A549 (cell line): Measurements from ENCODE around the gene C14orf119. TPM values are rescaled to one million over a fixed set of nuclear protein-coding genes. Genes with fewer than 3 reads are reported as not detected.

Experiments used
- ATAC-seq, 2 experiments: fragments of 200-7000 bp in 1 of 2; fragments of >200 bp in 1 of 2; cut with Nextera tagmentation in 1 of 2; cut with Tn5 transposase in 1 of 2; 3 replicates each; pipeline versions ENCODE4 v1.8.0 to v1.9.1; 2018 to 2020; ENCODE audit warnings: mild to moderate bottlenecking in 1 of 2, moderate library complexity in 1 of 2
- CTCF ChIA-PET: fragments of 300-600 bp; sonication (Branson Sonifier 250); formaldehyde crosslinking; extraction: SDS; loops from one replicate; lab custom pipeline; 2021; ENCODE audit warnings: antibody characterized with exemption, inconsistent platforms; lab: Yijun Ruan, JAX
- POLR2A ChIA-PET: fragments of 350-600 bp; formaldehyde crosslinking; extraction: SDS; loops from one replicate; lab custom pipeline; 2021; ENCODE audit warnings: antibody characterized with exemption, inconsistent platforms; lab: Yijun Ruan, JAX
- DNase-seq, 2 experiments: peaks; one replicate each; pipeline versions ENCODE4 v3.0.0 to v3.0.0-alpha.2; 2011 to 2016; ENCODE audit warnings: low read depth in 1 of 2, low spot score in 1 of 2
- FAIRE-seq: peaks from 2 replicates; lab custom pipeline; 2011; peaks lifted over from hg19 to GRCh38; lab: Jason Lieb, UNC
- H3K27ac ChIP-seq, 2 experiments: fragments of >200 bp; sonication (Bioruptor Twin); formaldehyde crosslinking; 3 replicates each; pipeline ENCODE4 v1.5.1; 2016 to 2017
- H3K4me1 ChIP-seq: fragments of >200 bp; sonication (Bioruptor Twin); formaldehyde crosslinking; 3 replicates; pipeline ENCODE4 v1.6.1; 2016
- H3K4me2 ChIP-seq: fragments of >200 bp; sonication (Bioruptor Twin); formaldehyde crosslinking; 3 replicates; pipeline ENCODE4 v1.6.1; 2016
- H3K4me3 ChIP-seq: fragments of >200 bp; sonication (Bioruptor Twin); formaldehyde crosslinking; 3 replicates; pipeline ENCODE4 v1.5.1; 2016
- H3K9me3 ChIP-seq: fragments of >200 bp; sonication (Bioruptor Twin); formaldehyde crosslinking; 3 replicates; pipeline ENCODE4 v1.6.1; 2016
- CEBPB ChIP-seq, 2 experiments: fragments of >200 bp in 1 of 2; sonication (Bioruptor Twin) in 1 of 2; formaldehyde crosslinking in 1 of 2; IDR thresholded peaks; 2 replicates each; pipeline ENCODE4 v1.6.1; 2012 to 2016
- CHD4 ChIP-seq: fragments of 200-600 bp; sonication (generic); IDR thresholded peaks from 2 replicates; pipeline ENCODE4 v1.6.1; 2016; ENCODE audit warnings: antibody characterized with exemption, mild to moderate bottlenecking, borderline replicate concordance
- EHF ChIP-seq: fragments of 250-450 bp; sonication (Bioruptor Pico); IDR thresholded peaks from 2 replicates; pipeline ENCODE4 v1.5.0; 2020; ENCODE audit warnings: mild to moderate bottlenecking
- ELK1 ChIP-seq: fragments of 150-350 bp; IDR thresholded peaks from 2 replicates; pipeline ENCODE4 v1.6.1; 2014; ENCODE audit warnings: low read depth, mild to moderate bottlenecking, low read length
- EP300 ChIP-seq, 2 experiments: fragments of >200 bp; sonication (Bioruptor Twin); formaldehyde crosslinking; IDR thresholded peaks; 2 replicates in 1 of 2; 3 replicates in 1 of 2; pipeline ENCODE4 v1.6.1; 2016 to 2017
- FOSL2 ChIP-seq, 2 experiments: fragments of 450-650 bp in 1 of 2; fragments of >200 bp in 1 of 2; sonication (Bioruptor Twin) in 1 of 2; formaldehyde crosslinking; IDR thresholded peaks; 2 replicates each; pipeline versions ENCODE4 v1.5.0 to v1.6.1; 2016 to 2020; ENCODE audit warnings: mild to moderate bottlenecking in 1 of 2, moderate library complexity in 1 of 2
- FOXS1 ChIP-seq: fragments of 250-450 bp; sonication (Bioruptor Pico); IDR thresholded peaks from 2 replicates; pipeline ENCODE4 v1.5.0; 2020; ENCODE audit warnings: mild to moderate bottlenecking, moderate library complexity
- HDAC2 ChIP-seq: fragments of 200-600 bp; sonication (generic); IDR thresholded peaks from 2 replicates; pipeline ENCODE4 v1.6.1; 2016
- HES2 ChIP-seq: fragments of >200 bp; sonication (Bioruptor Twin); formaldehyde crosslinking; IDR thresholded peaks from 2 replicates; pipeline ENCODE4 v1.6.1; 2016
- HEYL ChIP-seq: fragments of 250-450 bp; sonication (Bioruptor Pico); IDR thresholded peaks from 2 replicates; pipeline ENCODE4 v1.8.0; 2021; ENCODE audit warnings: mild to moderate bottlenecking, moderate library complexity
- HOXA7 ChIP-seq: fragments of 250-450 bp; sonication (Bioruptor Pico); IDR thresholded peaks from 2 replicates; pipeline ENCODE4 v1.5.0; 2020; ENCODE audit warnings: mild to moderate bottlenecking, moderate library complexity
- HOXB13 ChIP-seq: fragments of 250-450 bp; sonication (Bioruptor Pico); IDR thresholded peaks from 2 replicates; pipeline ENCODE4 v1.5.0; 2020; ENCODE audit warnings: low read depth, mild to moderate bottlenecking, moderate library complexity
- HOXB5 ChIP-seq: fragments of 250-450 bp; sonication (Bioruptor Pico); IDR thresholded peaks from 2 replicates; pipeline ENCODE4 v1.5.0; 2020; ENCODE audit warnings: mild to moderate bottlenecking, moderate library complexity
- JUN ChIP-seq, 2 experiments: fragments of >200 bp; sonication (Bioruptor Twin); formaldehyde crosslinking; IDR thresholded peaks; 2 replicates in 1 of 2; 3 replicates in 1 of 2; pipeline ENCODE4 v1.6.1; 2016 to 2017
- JUNB ChIP-seq: fragments of >200 bp; sonication (Bioruptor Twin); formaldehyde crosslinking; IDR thresholded peaks from 2 replicates; pipeline ENCODE4 v1.6.1; 2016
- KDM1A ChIP-seq: fragments of 200-600 bp; sonication (generic); IDR thresholded peaks from 2 replicates; pipeline ENCODE4 v1.6.1; 2016; ENCODE audit warnings: low read depth, mild to moderate bottlenecking
- MAZ ChIP-seq: fragments of 150-350 bp; IDR thresholded peaks from 2 replicates; pipeline ENCODE4 v1.6.1; 2014; ENCODE audit warnings: antibody characterized with exemption, low read depth, low read length, borderline replicate concordance
- RCOR1 ChIP-seq: fragments of 150-350 bp; IDR thresholded peaks from 2 replicates; pipeline ENCODE4 v1.6.1; 2014; ENCODE audit warnings: antibody characterized with exemption, low read length, low read depth
- REST ChIP-seq: fragments of 200-600 bp; sonication (generic); IDR thresholded peaks from 2 replicates; pipeline ENCODE4 v1.6.1; 2016; ENCODE audit warnings: antibody characterized with exemption, mild to moderate bottlenecking, moderate library complexity
- RFX5 ChIP-seq: fragments of 450-650 bp; IDR thresholded peaks from 2 replicates; pipeline ENCODE4 v1.7.1; 2014; ENCODE audit warnings: antibody characterized with exemption, mild to moderate bottlenecking, moderate library complexity
- RNF2 ChIP-seq: fragments of 200-600 bp; sonication (generic); IDR thresholded peaks from 2 replicates; pipeline ENCODE4 v1.6.1; 2016; ENCODE audit warnings: low read depth, mild to moderate bottlenecking, antibody characterized with exemption, moderate library complexity, borderline replicate concordance
- SREBF2 ChIP-seq: fragments of 450-650 bp; IDR thresholded peaks from 2 replicates; pipeline ENCODE4 v1.6.1; 2014; ENCODE audit warnings: mild to moderate bottlenecking, moderate library complexity
- ZC3H11A ChIP-seq: fragments of 450-650 bp; IDR thresholded peaks from 2 replicates; pipeline ENCODE4 v1.6.1; 2014; ENCODE audit warnings: antibody characterized with exemption, mild to moderate bottlenecking
- ZSCAN20 ChIP-seq: fragments of 250-450 bp; sonication (Bioruptor Pico); IDR thresholded peaks from 2 replicates; pipeline ENCODE4 v1.8.0; 2022; ENCODE audit warnings: mild to moderate bottlenecking, moderate library complexity
- WGBS: methylation state at CpG from one replicate; pipeline ENCODE4 v1.1.6; 2017; ENCODE audit errors: missing lambda C conversion rate; 5-methylcytosine and 5-hydroxymethylcytosine counted together
- polyA plus RNA-seq, 4 experiments: library from polyadenylated mRNA; depleted of rRNA in 3 of 4; stranded (reverse); fragments of >200 nt; fragmentation: RNase III in 1 of 4; extraction: RNeasy Plus Mini Kit Qiagen cat#74134 plus additional on column Dnase treatment in 1 of 4; gene quantifications; 2 replicates in 3 of 4; 3 replicates in 1 of 4; pipeline ENCODE4 v1.2.3, GENCODE V29; 2011 to 2017

Gene C14orf119
- polyA plus RNA-seq, 2 of the 4 experiments (the other 2 are of a cell fraction): 82.5 to 102 TPM

GRCh38 chr14:23113431-23114119 lies 18.3 kb downstream of the C14orf119 start:
- no peak overlapping the region for H3K4me2 ChIP-seq
- no peak for TF ChIP-seq HEYL (CRISPR knock-in tag)
- 79% methylated on average over 6 of the region's 10 CpGs for WGBS
- peak overlapping the region in 1 of 2 experiments; percentile 75; a peak in 2 of 6 replicates for H3K27ac ChIP-seq
- no peak overlapping the region for H3K4me3 ChIP-seq
- DNase-seq (no peak), ATAC-seq (no peak), FAIRE-seq (no peak)
- ChIA-PET CTCF (interaction anchor here (1.4 to 24.2 kb wide), 6 partner anchors 11 to 127 kb away, joined by 6 to 848 read pairs (median 63); partner anchors contain the start of gene SLC7A8), POLR2A (no interaction called here)
- no peaks in the 10 kb centered on the region for H3K9me3 ChIP-seq
- H3K4me1 ChIP-seq: peaks cover 22% of the 10 kb centered on the region

- no peak overlapping the region; the same call in 2 of the 3 replicates for H3K4me2 ChIP-seq
- ATAC-seq: no peak
- TF ChIP-seq ZSCAN20 (CRISPR knock-in tag): no peak
- no peak for TF ChIP-seq CEBPB (IDR thresholded peaks at IDR 0.05)
- no peak for TF ChIP-seq HES2
- TF ChIP-seq, all 56 proteins: peak for 0
- WGBS: 88% methylated on average over 5 of the region's 5 CpGs
- FAIRE-seq: no peak
- no peak for DNase-seq
- H3K27ac ChIP-seq: peak overlapping the region in 1 of 2 experiments; percentile 75; a peak in 2 of 6 replicates
- H3K4me1 ChIP-seq: peaks cover 22% of the 10 kb centered on the region
- POLR2A ChIA-PET: no interaction called here
- CTCF ChIA-PET: interaction anchor here (2.2 to 24.2 kb wide), 4 partner anchors 12 to 65 kb away, joined by 8 to 848 read pairs (median 122); partner anchors contain the start of gene SLC7A8
- H3K9me3 ChIP-seq: no peaks in the 10 kb centered on the region
- H3K4me3 ChIP-seq: no peak overlapping the region
Measured at GRCh38 chr14:23114120-23114458, 18.8 kb downstream of the C14orf119 start.

GRCh38 chr14:23114669-23115038 lies 19.3 kb downstream of the C14orf119 start:
- H3K4me2 ChIP-seq: peak overlapping the region; percentile 62
- POLR2A ChIA-PET: interaction anchor here (1.2 kb wide), 1 partner anchor 20 kb away, joined by 7 read pairs; the partner anchor contains the start of genes ACIN1 and C14orf119
- H3K4me1 ChIP-seq: peaks cover 22% of the 10 kb centered on the region
- TF ChIP-seq REST (no peak), CHD4 (no peak), JUNB (no peak), HOXB5 (no peak), ELK1 (no peak), JUN (IDR thresholded peaks at IDR 0.05) (no peak), RNF2 (no peak), SREBF2 (no peak), HDAC2 (no peak), KDM1A (no peak), HOXB13 (CRISPR knock-in tag) (no peak), EHF (CRISPR knock-in tag) (no peak), FOSL2 (IDR thresholded peaks at IDR 0.05) (no peak), FOSL2 (CRISPR knock-in tag; IDR thresholded peaks at IDR 0.05) (no peak), ZC3H11A (no peak), HOXA7 (CRISPR knock-in tag) (no peak), EP300 (IDR thresholded peaks at IDR 0.05) (no peak), FOXS1 (CRISPR knock-in tag) (no peak), RFX5 (no peak), RCOR1 (no peak), MAZ (no peak)
- ATAC-seq (peak in 1 of 2 experiments; percentile 37; a peak in 3 of 6 replicates), FAIRE-seq (no peak), DNase-seq (no peak)
- no peak overlapping the region for H3K4me3 ChIP-seq
- peak overlapping the region; percentile 46 to 75; a peak in 3 of 6 replicates for H3K27ac ChIP-seq
- 75% methylated on average over 4 of the region's 4 CpGs for WGBS
- CTCF ChIA-PET: interaction anchor here (1.0 to 24.2 kb wide), 3 partner anchors 38 to 65 kb away, joined by 5 to 848 read pairs (median 118); partner anchors contain the start of gene SLC7A8
- H3K9me3 ChIP-seq: no peaks in the 10 kb centered on the region
